HG03378 (cell line): ENCODE measurements around the gene SPATA6L.

ENCODE experiments used
- ATAC-seq: cut with Tn5 transposase; IDR thresholded peaks from one replicate; pipeline ENCODE4 v1.9.1; 2021; ENCODE audit warnings: mild to moderate bottlenecking, moderate library complexity; ENCODE audit not compliant: unreplicated experiment

The SPATA6L gene

GRCh38 chr9:4558371-4558998 is 107.8 kb downstream of the SPATA6L start:
- no peak for ATAC-seq

DNA sequence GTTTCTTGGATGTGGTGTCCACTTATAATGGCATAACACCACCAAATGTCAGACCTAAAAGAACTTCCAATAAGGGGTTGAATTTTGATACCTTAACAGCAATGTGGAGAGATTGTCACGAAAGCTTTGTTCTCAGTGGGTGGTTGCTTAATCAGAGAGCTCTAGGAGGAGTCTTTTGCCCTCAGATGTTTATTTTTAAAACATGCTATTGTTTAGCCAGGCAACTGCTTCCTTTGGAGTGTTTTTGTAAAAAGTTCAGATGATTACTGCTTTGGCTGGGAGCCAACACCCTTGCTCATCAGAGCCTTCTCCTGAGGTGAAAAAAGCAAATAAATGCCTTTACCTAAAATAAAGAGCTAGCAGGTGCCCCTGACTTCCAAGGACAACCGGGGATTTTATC is 111.0 kb downstream of the SPATA6L start:
- no peak for ATAC-seq

DNA sequence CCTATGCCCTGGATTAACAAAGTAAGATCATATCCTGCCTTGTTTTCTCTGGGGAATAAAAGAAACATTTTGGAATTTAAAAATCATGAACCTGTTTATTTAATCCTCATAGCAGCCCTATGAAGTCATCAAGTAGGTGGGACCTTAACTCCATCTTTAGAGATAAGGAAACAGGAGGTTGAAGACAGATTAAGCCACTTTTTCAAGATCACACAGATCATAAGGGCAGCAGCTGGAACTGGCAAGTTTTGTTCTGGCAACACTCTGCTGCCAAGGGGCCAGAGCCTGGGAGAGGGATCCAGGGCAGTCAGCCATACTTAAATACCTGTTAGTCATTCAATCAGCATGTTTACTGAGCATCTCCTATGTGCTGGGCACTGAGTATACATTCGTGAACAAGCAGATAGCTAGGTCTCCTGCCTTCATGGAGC is 112.3 kb downstream of the SPATA6L start:
- no peak for ATAC-seq

GRCh38 chr9:4550777-4551484 is 115.3 kb downstream of the SPATA6L start:
- no peak for ATAC-seq

GRCh38 chr9:4549751-4550295 is 116.5 kb downstream of the SPATA6L start:
- no peak for ATAC-seq

DNA sequence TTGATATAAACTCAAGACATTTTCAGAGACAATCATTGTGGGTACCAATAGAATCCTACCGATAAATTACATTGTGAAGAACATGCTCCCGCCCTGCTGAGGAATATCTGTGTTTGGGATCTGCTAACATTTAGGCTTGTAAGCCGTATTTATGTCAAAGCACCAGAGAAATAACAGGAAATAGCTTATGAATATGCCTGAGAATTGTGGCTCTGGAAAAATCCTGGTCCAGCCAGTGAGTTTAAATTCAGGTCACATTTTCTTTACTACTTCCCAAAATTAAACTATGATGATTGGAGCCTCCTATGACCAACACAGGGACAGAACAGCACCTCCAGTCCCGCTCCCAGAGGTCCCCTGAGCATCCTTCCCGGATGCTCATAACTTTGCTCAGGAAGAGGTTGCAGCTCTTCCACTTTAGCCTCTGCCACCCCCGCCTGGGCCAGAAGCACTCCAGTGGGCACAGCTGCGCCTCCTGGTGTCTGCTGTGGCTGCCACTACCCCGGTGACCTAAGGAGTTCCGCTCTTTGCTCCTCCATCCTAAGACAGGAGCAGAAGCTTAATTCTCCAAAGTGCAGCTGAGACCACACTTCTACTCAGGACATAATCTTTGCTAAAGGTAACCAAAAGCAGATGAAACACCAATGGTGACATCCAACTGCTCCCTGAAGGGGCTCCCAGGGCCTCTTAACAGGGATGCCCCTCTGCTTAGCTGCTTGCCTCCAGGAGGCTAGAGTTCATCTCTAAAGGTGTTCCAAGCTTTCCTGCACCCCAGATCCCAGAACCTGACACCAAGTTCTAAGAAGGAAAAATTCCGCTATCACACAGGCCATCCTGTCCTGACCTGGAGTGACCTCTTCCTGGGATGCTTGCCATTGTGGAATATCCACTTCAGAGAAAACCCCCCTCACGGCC is 117.2 kb downstream of the SPATA6L start:
- no peak for ATAC-seq
